Measurements from ENCODE around the gene HP. TPM values are rescaled to one million over a fixed set of nuclear protein-coding genes. Genes with fewer than 3 reads are reported as not detected.
"Not testable (repeated sequence)": the region's sequence is repeated elsewhere in the genome, so short reads cannot be mapped to it uniquely, and the experiment has no call there.

Gene HP
- 0.04 TPM for polyA plus RNA-seq (2013, experiment 1 of 2)
- not detected for polyA plus RNA-seq (2013, experiment 2 of 2)

GRCh38 chr16:72054254-72054847, at the start of gene HP:
TSS of gene HP (plus strand) at chr16:72054505. CDS start at chr16:72054653, 148 bp downstream.
- not testable (repeated sequence) for H4K8ac ChIP-seq (ENCODE audit: low read depth, low read length); DNase-seq (ENCODE audit: low spot score); H4K91ac ChIP-seq (ENCODE audit: low read depth, low read length, poor library complexity); H3K9ac ChIP-seq (ENCODE audit: low read depth, low read length, poor library complexity); H3K9me3 ChIP-seq (replicated peaks in 1 of 2; ENCODE audit: control insufficient read depth in 2 of 2, insufficient read depth in 1 of 2, low read depth in 1 of 2, low read length in 2 of 2); H3K36me3 ChIP-seq (replicated peaks in 1 of 2; ENCODE audit: control insufficient read depth in 2 of 2, insufficient read depth in 2 of 2, low read length in 2 of 2); H3K14ac ChIP-seq (ENCODE audit: low read length); H3K79me1 ChIP-seq (ENCODE audit: low read depth, low read length); H3K27me3 ChIP-seq (ENCODE audit: control insufficient read depth in 3 of 3, insufficient read depth in 3 of 3, low read depth in 1 of 3, low read length in 3 of 3); H2BK120ac ChIP-seq (ENCODE audit: low read depth, low read length); H2AFZ ChIP-seq (ENCODE audit: low read length); H3K4me3 ChIP-seq (ENCODE audit: low read length in 2 of 2); H3K18ac ChIP-seq (ENCODE audit: low read length); H3K23ac ChIP-seq (ENCODE audit: low read depth, low read length, poor library complexity); H2BK15ac ChIP-seq (ENCODE audit: low read length); H2BK12ac ChIP-seq (ENCODE audit: low read length); H2BK5ac ChIP-seq (ENCODE audit: low read length); H3K4me1 ChIP-seq (ENCODE audit: control insufficient read depth in 2 of 2, insufficient read depth in 1 of 2, low read depth in 1 of 2, low read length in 2 of 2); H3K4ac ChIP-seq (ENCODE audit: low read length); H3K27ac ChIP-seq (replicated peaks; ENCODE audit: low read length); H3K4me2 ChIP-seq (ENCODE audit: insufficient read depth, low read length, poor library complexity, severe bottlenecking); H2AK5ac ChIP-seq (ENCODE audit: low read depth, low read length)
- WGBS, 2 donors (ENCODE audit: extremely low coverage in 2 of 2, insufficient read length in 2 of 2, insufficient replicate concordance in 1 of 2) = no CpG with 5 or more reads among the region's 5 CpGs

GRCh38 chr16:72008065-72008423, 46.3 kb upstream of the HP start:
- H3K9ac ChIP-seq (ENCODE audit: low read depth, low read length, poor library complexity); H4K91ac ChIP-seq (ENCODE audit: low read depth, low read length, poor library complexity); H2BK12ac ChIP-seq (ENCODE audit: low read length); H3K79me1 ChIP-seq (ENCODE audit: low read depth, low read length); H2BK5ac ChIP-seq (ENCODE audit: low read length); H3K23ac ChIP-seq (ENCODE audit: low read depth, low read length, poor library complexity); H3K14ac ChIP-seq (ENCODE audit: low read length); H2AK5ac ChIP-seq (ENCODE audit: low read depth, low read length); H3K27ac ChIP-seq (replicated peaks; ENCODE audit: low read length); H2BK15ac ChIP-seq (ENCODE audit: low read length); H2BK120ac ChIP-seq (ENCODE audit: low read depth, low read length); DNase-seq (ENCODE audit: low spot score); H3K9me3 ChIP-seq (replicated peaks in 1 of 2; ENCODE audit: control insufficient read depth in 2 of 2, insufficient read depth in 1 of 2, low read depth in 1 of 2, low read length in 2 of 2); H3K4me2 ChIP-seq (ENCODE audit: insufficient read depth, low read length, poor library complexity, severe bottlenecking); H3K4me1 ChIP-seq (ENCODE audit: control insufficient read depth in 2 of 2, insufficient read depth in 1 of 2, low read depth in 1 of 2, low read length in 2 of 2); H3K4ac ChIP-seq (ENCODE audit: low read length); H4K8ac ChIP-seq (ENCODE audit: low read depth, low read length); H3K18ac ChIP-seq (ENCODE audit: low read length): not testable (repeated sequence)
- Histone ChIP-seq H3K4me3 (ENCODE audit: low read length in 2 of 2) (peak overlapping the region in 1 of 2 donors; percentile 98), H2AFZ (ENCODE audit: low read length) (peak overlapping the region; percentile 97), H3K27me3 (ENCODE audit: control insufficient read depth in 3 of 3, insufficient read depth in 3 of 3, low read depth in 1 of 3, low read length in 3 of 3) (peaks cover 0 to 10% (median 0%) of the 10 kb centered on the region in 3 experiments), H3K36me3 (replicated peaks in 1 of 2; ENCODE audit: control insufficient read depth in 2 of 2, insufficient read depth in 2 of 2, low read length in 2 of 2) (peaks cover 10 to 21% of the 10 kb centered on the region in 2 donors)
- no CpG with 5 or more reads among the region's 9 CpGs for WGBS, 2 donors (ENCODE audit: extremely low coverage in 2 of 2, insufficient read length in 2 of 2, insufficient replicate concordance in 1 of 2)

- no peak within 1 kb of the TSS for H4K8ac ChIP-seq (ENCODE audit: low read depth, low read length)
- peaks cover 12 to 27% of the 10 kb centered on the region in 2 donors for H3K36me3 ChIP-seq (replicated peaks in 1 of 2; ENCODE audit: control insufficient read depth in 2 of 2, insufficient read depth in 2 of 2, low read length in 2 of 2)
- H4K91ac ChIP-seq (ENCODE audit: low read depth, low read length, poor library complexity) = no peak within 1 kb of the TSS
- H3K4ac ChIP-seq (ENCODE audit: low read length) = no peak within 1 kb of the TSS
- H3K9ac ChIP-seq (ENCODE audit: low read depth, low read length, poor library complexity) = peak within 1 kb of the TSS; percentile 92
- H2AK5ac ChIP-seq (ENCODE audit: low read depth, low read length) = no peak within 1 kb of the TSS
- H3K4me1 ChIP-seq (ENCODE audit: control insufficient read depth in 2 of 2, insufficient read depth in 1 of 2, low read depth in 1 of 2, low read length in 2 of 2) = no peaks in the 10 kb centered on the region
- H3K27me3 ChIP-seq (ENCODE audit: control insufficient read depth in 3 of 3, insufficient read depth in 3 of 3, low read depth in 1 of 3, low read length in 3 of 3) = peaks cover 0 to 10% (median 0%) of the 10 kb centered on the region in 3 experiments
- H3K4me3 ChIP-seq (ENCODE audit: low read length in 2 of 2) = peak within 1 kb of the TSS; percentile 89 to 98
- H2BK5ac ChIP-seq (ENCODE audit: low read length) = peak within 1 kb of the TSS; percentile 62
- no peak within 1 kb of the TSS for H2BK120ac ChIP-seq (ENCODE audit: low read depth, low read length)
- H3K79me1 ChIP-seq (ENCODE audit: low read depth, low read length) = no peaks in the 10 kb centered on the region
- H3K14ac ChIP-seq (ENCODE audit: low read length) = peak within 1 kb of the TSS; percentile 31
- H3K27ac ChIP-seq (replicated peaks; ENCODE audit: low read length) = no peak within 1 kb of the TSS
- H3K23ac ChIP-seq (ENCODE audit: low read depth, low read length, poor library complexity) = peak within 1 kb of the TSS; percentile 5
- H3K4me2 ChIP-seq (ENCODE audit: insufficient read depth, low read length, poor library complexity, severe bottlenecking) = peak within 1 kb of the TSS; percentile 52
- peak within 1 kb of the TSS; percentile 97 for H2AFZ ChIP-seq (ENCODE audit: low read length)
- no peak within 1 kb of the TSS for H2BK15ac ChIP-seq (ENCODE audit: low read length)
- H2BK12ac ChIP-seq (ENCODE audit: low read length) = no peak within 1 kb of the TSS
- no CpG with 5 or more reads among the region's 57 CpGs for WGBS, 2 donors (ENCODE audit: extremely low coverage in 2 of 2, insufficient read length in 2 of 2, insufficient replicate concordance in 1 of 2)
- no peaks in the 10 kb centered on the region for H3K9me3 ChIP-seq (replicated peaks in 1 of 2; ENCODE audit: control insufficient read depth in 2 of 2, insufficient read depth in 1 of 2, low read depth in 1 of 2, low read length in 2 of 2)
- H3K18ac ChIP-seq (ENCODE audit: low read length) = peak within 1 kb of the TSS; percentile 89
- peak; percentile 93 for DNase-seq (ENCODE audit: low spot score)
These were observed 45.7 kb upstream of the HP start, which contains the start of gene DHODH for GRCh38 chr16:72008424-72009216. TSS of gene DHODH (plus strand) at chr16:72008744. CDS start at chr16:72008765, 21 bp downstream.

GRCh38 chr16:72009779-72010178, 44.5 kb upstream of the HP start:
- Histone ChIP-seq H3K14ac (ENCODE audit: low read length) (no peak overlapping the region), H2AFZ (ENCODE audit: low read length) (no peak overlapping the region), H3K4me2 (ENCODE audit: insufficient read depth, low read length, poor library complexity, severe bottlenecking) (no peak overlapping the region), H3K79me1 (ENCODE audit: low read depth, low read length) (no peaks in the 10 kb centered on the region), H2BK120ac (ENCODE audit: low read depth, low read length) (no peak overlapping the region), H3K4me1 (ENCODE audit: control insufficient read depth in 2 of 2, insufficient read depth in 1 of 2, low read depth in 1 of 2, low read length in 2 of 2) (no peaks in the 10 kb centered on the region), H2AK5ac (ENCODE audit: low read depth, low read length) (no peak overlapping the region), H4K8ac (ENCODE audit: low read depth, low read length) (no peak overlapping the region), H3K36me3 (replicated peaks in 1 of 2; ENCODE audit: control insufficient read depth in 2 of 2, insufficient read depth in 2 of 2, low read length in 2 of 2) (peaks cover 12 to 35% of the 10 kb centered on the region in 2 donors), H3K27ac (replicated peaks; ENCODE audit: low read length) (no peak overlapping the region), H3K4me3 (ENCODE audit: low read length in 2 of 2) (no peak overlapping the region), H3K27me3 (ENCODE audit: control insufficient read depth in 3 of 3, insufficient read depth in 3 of 3, low read depth in 1 of 3, low read length in 3 of 3) (peaks cover 0 to 7% (median 0%) of the 10 kb centered on the region in 3 experiments), H4K91ac (ENCODE audit: low read depth, low read length, poor library complexity) (no peak overlapping the region), H3K18ac (ENCODE audit: low read length) (no peak overlapping the region), H2BK15ac (ENCODE audit: low read length) (no peak overlapping the region), H2BK5ac (ENCODE audit: low read length) (no peak overlapping the region), H3K9ac (ENCODE audit: low read depth, low read length, poor library complexity) (no peak overlapping the region), H3K23ac (ENCODE audit: low read depth, low read length, poor library complexity) (no peak overlapping the region), H2BK12ac (ENCODE audit: low read length) (no peak overlapping the region), H3K4ac (ENCODE audit: low read length) (no peak overlapping the region), H3K9me3 (replicated peaks in 1 of 2; ENCODE audit: control insufficient read depth in 2 of 2, insufficient read depth in 1 of 2, low read depth in 1 of 2, low read length in 2 of 2) (no peaks in the 10 kb centered on the region)
- whole genome bisulfite sequencing, 2 donors (ENCODE audit: extremely low coverage in 2 of 2, insufficient read length in 2 of 2, insufficient replicate concordance in 1 of 2) = no CpG with 5 or more reads among the region's 10 CpGs
- DNase-seq (ENCODE audit: low spot score) = no peak

All from neuronal stem cell (in vitro differentiated cells).